ENCODE results near the gene RPL31.
A peak's percentile ranks its signal among the peaks of the same experiment; 100 is the strongest.

The RPL31 gene

DNA sequence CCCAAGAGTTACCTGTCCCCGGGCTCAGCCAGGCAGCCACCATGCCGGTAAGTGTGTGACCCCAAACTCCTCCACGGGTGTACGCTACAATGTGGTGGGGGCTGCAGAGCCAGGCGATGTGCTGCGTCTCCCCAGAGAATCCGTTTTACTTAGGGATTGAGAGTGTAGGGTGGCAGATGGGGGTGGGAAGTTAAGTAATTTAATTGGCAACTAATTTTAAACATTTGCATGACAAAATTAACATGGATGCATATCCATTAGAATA, 26.6 kb upstream of the RPL31 start:
- DNase-seq (ENCODE audit: low read depth): no peak

DNA sequence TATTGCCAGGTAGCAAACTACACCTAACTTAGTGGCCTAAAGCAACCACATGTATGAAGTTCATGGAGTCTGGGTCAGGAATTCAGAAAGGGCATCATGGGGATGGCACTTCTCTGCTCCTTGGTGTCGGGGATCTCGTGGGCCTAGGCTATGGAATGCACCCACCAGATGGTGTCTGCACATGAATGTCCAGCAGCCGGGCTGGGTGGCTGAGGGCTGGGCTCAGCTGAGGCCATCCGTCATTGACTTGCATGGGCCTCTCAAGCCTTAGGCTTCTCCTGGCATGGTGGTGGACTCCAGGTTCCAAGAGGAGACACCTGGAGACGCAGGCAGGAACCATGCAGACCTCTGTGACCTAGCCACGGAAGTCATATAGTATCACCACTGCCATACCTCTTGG, 26.0 kb upstream of the RPL31 start:
- no peak for DNase-seq (ENCODE audit: low read depth)

DNA sequence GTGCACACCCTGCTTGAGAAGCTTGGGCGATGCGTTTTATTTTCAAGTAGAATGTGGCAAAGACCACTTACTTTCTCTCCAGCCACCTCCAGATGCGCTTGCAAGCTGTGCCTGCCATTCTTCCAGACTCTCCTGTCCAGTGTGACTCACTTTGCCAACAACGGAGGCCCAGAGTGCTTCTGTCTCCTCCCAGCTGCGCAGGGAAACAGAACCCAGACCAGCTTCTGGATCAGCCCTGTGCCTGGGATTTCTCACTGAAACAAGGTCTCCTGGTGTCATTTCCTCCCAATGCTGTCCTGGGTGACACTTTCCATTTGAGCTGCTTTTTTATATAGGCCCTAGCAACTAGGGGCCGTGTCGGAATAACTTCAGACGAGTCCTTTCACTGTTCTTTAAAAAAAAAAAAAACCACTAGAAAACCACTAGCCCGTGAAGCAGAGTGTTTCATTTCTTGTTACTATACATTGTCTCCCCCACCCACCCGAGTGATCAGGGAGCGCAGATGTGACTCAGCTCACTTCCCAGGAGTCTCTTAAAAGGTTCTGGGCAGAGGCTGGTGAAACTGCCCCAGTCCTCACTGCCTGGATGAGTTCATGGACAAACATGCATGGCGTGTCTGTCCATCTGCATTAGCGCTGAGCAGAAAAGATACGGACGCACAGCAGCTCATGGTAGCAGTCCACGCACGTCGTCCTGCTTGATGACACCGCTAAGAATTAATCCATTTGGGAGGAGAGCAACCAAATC, 25.3 kb upstream of the RPL31 start:
- DNase-seq (ENCODE audit: low read depth): no peak

DNA sequence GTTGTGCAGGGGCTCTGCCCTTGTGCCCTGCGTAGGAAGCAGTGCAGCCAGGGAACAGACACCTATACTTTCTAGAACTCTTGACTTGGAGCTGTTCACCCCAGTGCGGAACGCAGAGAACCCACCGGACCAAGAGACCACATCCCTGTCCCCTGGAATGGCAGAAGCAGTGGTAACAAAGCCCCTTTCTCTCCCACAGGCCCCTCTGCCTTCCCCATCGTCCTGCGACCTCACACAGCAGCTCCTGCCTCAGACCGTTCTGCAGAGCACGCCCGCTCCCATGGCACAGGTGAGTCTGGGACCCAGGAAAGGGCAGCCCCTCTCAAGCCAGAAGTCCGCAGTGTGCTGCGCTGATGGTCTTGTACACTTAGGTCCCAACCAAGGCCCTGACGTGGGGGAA, 24.6 kb upstream of the RPL31 start:
- DNase-seq (ENCODE audit: low read depth): no peak

DNA sequence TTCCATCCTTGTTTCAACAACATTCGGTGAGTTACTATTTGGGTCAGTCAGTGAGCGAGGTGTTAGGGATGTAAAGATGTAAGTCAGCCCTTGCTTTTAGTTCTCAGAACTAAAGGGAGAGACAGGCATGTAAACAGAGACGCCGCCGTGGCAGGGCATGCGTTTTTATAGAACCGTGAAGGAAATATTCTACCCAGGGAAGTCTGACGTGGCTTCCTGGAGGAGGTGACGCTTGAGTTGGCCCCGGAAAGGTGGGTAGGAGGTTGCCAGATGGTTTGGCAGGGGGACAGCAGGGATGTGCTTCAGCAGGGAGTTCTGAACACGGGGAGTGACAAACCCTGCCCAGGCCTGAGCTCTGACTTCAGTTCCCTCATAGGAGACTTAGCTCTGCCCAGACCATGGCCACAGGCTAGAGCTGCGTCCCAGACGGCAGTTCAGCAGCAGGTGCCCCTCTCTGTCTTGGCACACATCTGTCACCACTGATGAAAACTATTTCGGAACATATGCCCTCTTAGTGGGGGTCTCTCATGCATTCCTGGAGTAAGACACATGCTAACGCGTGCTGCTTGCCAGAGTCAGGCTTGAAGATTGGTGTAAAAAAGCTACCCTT, 23.4 kb upstream of the RPL31 start:
- DNase-seq (ENCODE audit: low read depth): no peak

DNA sequence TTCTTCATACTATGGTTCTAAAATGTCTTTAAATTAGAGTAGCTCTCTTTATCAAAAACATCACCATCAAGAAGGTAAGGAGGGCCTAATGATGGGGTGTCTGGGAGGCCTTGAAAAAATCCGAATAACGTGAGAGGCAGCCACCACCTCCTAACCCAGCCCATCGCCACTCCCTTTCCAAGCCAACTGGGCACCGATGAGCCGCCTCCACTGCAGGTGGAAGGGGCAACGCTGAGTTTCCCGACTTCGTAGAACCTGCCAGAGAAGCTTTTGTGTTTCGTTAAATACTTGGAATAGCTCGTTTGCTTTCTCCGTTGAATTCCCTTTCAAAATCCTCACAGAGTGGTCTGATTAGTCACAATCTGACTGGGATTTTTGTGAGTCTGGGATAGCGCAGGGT, 22.0 kb upstream of the RPL31 start:
- DNase-seq (ENCODE audit: low read depth): no peak

DNA sequence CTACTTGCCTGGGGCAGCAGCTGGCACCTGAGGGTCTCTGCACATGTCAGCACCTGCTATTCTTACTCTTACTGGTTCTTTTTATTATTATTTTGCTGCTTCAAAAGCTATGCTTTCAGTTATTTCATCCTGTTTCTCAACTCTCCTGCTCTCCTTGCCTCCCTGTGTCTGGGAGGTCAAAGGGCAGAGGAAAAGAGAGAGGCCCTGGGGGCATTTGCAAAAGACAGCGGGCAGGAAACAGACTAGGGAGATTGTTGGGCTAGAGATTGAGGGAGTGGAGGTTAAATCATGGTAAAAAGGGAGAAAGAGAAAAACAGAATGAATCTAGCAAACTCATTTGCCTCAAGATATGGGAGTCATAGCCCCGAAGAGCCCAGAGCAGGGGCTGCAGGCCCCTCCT, 21.1 kb upstream of the RPL31 start:
- DNase-seq (ENCODE audit: low read depth): no peak

DNA sequence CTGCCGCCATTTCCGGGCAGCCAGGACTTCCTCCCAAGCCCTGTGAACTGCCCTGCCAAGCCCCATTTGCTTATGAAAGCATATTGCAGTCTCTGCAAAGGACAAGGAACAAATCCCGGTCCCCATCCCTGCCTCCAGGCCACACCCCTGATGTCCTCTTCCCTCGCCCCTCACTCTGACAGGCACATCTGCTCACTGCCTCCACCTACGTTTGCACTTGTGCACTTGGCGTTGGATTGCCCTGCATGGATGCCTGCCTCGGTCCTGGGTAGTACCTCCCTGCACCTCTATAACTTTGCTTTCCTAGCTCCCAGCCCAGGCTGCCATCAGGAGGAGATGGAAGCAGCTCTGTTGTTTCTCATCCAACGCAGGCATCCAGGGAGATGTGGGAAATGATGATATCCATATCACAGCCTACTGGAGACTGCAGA, 19.6 kb upstream of the RPL31 start:
- no peak for DNase-seq (ENCODE audit: low read depth)

DNA sequence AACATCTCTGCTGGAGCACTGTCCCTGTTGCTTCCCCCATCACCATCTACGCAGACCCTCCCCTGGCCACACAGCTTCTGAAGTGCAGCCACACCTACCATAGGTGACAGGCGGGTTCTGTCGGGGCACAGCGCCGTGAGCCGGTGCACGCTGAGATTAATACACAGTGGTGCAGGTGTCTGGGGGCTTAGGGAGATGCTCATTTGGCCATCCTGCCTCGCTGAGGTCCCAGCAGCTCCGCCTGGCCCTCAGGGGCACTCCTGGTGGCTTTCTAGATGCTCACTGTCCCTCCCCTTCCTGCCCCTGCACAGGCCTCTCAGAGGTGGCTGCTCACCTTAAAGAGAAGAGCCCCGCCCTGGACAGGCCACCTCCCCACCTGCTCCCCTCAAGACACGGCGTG, 18.9 kb upstream of the RPL31 start:
- DNase-seq (ENCODE audit: low read depth): no peak

DNA sequence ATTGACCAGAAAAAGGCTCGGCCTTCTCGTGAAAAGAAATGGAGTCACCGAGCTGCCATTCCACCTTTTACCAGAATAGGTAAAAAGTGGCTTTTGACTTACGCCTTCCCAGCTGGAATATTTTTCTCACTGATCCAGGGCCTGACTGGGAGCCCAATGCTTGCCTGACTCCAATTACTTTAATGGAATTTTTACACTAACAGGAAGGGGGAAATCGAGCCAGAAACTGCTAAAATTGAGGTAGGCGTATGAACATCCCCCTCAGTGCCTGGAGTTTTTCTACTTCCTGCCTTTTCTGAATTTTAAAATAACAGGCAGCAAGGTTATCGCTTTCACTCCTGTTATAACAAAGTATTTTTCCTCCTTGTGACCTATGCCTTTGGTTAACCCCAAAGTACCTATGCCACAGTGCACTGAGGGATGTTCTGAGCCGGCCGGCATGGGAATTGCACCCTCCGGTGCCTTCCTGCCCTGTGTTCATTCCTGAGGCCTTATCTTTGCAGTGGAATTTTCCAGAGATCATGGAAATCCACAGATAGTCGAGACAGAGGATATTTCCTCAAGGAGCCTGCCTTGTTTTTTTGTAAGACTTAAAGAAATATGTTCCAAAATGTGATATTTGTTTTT, 18.3 kb upstream of the RPL31 start:
- no peak for DNase-seq (ENCODE audit: low read depth)

DNA sequence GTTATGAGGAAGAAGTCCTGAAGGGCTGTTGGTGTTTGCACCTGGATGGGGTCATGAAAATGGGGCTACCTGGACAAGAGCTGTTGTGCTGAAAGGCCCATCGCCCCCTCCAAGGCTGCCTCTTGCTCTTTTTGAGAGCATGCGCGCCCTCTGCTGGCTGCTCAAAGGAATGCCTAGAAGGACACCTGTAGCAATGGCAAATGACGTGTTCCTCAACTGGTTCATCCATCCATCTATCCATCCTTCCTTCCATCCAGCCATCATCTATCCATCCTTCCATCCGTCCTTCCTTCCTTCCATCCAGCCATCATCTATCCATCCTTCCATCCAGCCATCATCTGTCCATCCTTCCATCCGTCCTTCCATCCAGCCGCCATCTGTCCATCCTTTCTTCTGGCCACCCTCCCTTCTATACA, 17.2 kb upstream of the RPL31 start:
- DNase-seq (ENCODE audit: low read depth): peak; percentile 56

DNA sequence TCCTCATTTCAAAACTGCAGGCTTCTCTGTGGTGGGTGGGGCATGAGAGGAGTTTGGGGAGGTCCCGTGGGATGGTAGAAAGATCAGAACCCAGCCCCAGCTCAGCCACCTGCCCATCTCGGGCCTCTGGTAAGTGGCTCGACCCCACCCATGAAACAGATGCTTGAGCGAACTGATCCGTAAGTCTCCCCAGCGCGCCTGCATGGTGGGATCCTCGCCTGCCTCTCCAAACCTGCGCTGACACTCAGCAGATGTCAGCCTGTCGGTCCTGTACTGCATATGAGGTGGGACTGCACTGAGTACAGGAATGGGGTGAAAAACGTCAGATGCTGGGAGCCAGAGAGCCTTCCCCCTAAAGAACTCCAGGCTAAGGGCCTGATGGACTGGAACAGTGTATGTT, 15.9 kb upstream of the RPL31 start:
- no peak for DNase-seq (ENCODE audit: low read depth)

DNA sequence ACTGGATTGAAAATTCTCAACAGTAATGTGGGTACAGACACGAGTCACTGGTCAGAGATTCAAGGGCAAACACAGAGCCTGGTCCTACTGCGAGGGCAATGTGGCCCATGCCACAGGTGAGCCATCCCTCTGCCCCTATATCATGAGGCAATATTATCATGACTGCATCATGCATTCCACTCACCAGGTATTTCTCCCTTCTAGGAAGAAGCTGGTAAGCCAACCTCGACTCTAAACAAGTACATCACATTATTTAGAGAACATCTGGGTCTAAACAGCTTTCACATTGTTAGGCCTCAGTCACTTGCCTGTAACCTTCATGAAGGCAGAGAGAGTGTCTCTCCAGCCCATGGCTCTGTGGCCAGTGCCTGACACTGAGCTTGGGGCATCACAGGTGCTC, 14.6 kb upstream of the RPL31 start:
- no peak for DNase-seq (ENCODE audit: low read depth)

DNA sequence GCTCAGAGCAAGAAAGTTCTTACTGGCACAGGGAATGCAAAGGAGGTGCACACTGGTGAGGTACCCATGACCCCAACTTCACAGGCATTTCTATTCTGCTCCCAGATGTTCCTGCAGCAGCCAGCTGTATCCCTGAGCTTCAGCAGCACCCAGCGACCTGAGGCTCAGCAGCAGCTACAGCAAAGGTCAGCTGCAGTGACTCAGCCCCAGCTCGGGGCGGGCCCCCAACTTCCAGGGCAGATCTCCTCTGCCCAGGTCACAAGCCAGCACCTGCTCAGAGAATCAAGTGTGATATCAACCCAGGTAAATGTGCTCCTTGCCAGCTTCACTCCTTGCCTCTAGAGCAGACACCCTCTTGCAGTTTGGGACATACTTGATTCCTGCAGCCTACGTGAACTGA, 14.1 kb upstream of the RPL31 start:
- DNase-seq (ENCODE audit: low read depth): no peak

DNA sequence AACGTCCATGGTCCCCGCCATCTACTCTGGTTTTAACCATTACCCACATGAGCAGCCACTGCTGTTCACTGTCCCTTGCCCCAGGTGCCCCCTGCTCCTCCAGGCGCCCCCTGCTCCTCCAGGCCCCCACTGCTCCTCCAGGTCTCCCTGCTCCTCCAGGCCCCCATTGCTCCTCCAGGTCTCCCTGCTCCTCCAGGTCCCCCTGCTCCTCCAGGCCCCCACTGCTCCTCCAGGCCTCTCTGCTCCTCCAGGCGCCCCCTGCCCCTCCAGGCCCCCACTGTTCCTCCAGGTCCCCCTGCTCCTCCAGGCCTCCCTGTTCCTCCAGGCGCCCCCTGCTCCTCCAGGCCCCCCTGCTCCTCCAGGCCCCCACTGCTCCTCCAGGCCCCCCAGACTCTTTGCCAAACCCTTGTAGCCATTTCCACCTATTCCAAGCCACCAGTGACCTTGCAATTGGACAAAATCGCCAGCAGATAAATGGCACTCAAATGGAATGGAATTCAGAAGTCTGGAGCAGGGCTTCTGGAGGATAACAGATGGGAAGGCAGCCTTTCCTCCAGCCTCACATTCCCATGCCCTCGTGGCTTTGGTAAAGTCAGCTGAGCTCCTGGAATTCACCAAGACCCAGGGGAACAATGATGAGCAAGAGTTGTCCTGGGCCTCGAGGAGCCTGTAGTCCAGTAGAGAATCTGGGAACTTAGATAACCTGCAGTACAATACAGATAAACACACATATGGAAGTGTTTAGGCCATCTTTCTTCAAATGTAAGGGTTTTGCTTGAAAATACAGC, 13.3 kb upstream of the RPL31 start:
- DNase-seq (ENCODE audit: low read depth): no peak

DNA sequence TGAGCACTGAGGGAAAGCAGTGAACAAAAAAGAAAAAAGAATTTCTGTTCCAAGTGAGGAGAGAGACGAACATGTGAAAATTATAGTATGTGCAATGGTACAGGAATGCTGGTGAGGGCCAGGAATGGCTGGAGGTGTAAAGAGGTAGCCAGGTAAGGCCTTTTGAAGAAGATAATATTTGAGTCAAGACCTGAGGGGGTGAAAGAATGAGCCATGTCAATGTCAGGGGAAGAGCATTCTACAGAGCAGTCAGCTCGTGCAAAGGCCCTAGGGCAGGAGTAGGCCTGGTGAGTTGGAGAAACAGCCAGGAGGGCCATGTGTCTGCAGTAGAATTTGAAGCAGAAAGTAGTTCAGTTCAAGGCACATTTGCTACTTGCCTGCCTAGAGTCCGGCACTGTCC, 12.4 kb upstream of the RPL31 start:
- DNase-seq (ENCODE audit: low read depth): no peak

DNA sequence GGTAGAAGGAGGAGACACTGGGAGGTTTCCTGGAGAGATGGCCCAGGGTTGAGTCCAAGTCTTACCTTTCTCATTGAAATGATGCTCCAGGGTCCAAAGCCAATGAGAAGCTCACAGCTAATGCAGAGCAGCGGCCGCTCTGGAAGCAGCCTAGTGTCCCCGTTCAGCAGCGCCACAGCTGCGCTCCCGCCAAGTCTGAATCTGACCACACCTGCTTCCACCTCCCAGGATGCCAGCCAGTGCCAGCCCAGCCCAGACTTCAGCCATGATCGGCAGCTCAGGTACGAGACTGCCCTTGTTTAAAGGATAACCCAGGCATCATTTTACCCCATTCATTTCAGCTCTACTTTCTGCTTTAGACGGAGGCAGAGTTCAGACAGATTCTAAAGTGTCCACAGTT, 11.9 kb upstream of the RPL31 start:
- DNase-seq (ENCODE audit: low read depth): no peak

DNA sequence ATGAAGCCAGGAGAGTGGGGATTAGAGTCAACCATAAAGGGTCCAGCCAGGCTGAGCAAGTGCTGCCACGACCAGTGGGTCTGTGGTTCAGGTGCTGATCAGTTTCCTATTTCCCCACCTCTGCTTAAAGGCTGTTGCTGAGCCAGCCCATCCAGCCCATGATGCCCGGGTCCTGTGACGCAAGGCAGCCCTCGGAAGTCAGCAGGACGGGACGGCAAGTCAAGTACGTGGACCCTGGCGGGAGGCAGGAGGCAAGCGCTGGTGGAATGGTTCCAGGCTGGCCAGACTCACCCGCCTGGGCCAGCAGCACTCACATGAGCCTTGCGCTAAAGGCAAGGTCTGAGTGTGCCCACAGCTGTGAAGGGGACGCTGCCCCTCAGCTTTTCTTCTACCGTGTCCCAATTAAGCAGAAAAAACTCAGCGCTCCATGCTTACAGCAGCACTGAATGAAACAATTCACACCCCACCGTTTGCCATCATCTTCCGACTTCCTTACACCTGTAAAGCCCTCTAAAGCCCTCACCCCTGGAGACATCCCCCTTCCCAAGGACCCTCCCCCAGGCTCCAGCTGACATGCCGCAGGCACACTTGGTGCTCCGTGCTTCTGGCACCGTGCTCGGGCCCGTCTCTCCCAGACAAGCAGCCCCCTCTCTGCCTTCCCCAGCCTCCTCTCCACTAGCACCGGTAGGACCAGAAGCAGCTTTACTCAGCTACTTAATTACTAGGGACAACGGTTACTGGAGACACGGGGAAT, 11.3 kb upstream of the RPL31 start:
- DNase-seq (ENCODE audit: low read depth): no peak

DNA sequence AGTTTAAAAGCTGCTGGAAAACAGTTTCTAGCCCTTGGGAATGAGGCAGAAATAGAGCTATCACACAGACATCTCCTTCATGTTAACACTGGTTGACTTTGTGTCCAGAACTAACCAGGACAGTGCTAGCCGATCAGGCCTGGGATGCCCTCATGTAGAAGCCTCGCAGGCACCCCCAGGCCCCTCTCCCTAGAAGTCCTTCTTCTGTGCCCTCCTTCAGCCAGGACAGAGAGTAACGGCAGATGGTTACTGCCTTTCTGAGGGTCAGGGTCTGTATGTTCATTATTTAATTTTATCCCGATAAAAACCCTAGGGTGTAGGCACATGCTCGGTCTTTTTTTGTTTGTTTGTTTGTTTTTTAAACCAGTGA, 10.7 kb upstream of the RPL31 start:
- DNase-seq (ENCODE audit: low read depth): no peak

DNA sequence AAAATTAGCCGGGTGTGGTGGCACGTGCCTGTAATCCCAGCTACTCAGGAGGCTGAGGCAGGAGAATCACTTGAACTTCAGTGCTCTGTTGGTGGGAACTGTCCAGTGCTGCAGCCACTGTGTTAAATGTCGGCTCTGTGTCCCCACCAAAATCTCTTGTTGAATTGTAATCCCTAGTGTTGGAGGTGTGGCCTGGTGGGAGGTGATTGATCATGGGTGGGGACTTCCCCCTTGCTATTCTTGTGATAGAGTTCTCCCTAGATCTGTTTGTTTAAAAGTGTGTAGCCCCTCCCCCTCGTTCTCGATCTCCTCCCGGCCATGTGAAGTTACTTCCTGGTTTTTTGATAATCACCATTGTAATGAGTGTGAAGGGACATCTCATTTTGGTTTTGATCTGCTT, 9.8 kb upstream of the RPL31 start:
- DNase-seq (ENCODE audit: low read depth): no peak

DNA sequence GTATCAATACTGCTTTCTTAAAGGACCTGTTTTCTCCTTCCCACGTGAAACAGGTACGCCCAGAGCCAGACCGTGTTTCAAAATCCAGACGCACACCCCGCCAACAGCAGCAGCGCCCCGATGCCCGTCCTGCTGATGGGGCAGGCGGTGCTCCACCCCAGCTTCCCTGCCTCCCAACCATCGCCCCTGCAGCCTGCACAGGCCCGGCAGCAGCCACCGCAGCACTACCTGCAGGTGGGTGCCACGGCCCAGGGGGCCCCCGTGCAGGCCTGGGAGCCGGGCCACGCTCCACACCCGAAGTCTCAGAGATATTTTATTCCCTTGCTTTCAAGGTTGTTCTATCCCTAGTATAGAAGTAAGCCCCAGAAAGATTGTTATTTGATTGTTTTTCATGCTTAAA, 8.8 kb upstream of the RPL31 start:
- DNase-seq (ENCODE audit: low read depth): no peak

DNA sequence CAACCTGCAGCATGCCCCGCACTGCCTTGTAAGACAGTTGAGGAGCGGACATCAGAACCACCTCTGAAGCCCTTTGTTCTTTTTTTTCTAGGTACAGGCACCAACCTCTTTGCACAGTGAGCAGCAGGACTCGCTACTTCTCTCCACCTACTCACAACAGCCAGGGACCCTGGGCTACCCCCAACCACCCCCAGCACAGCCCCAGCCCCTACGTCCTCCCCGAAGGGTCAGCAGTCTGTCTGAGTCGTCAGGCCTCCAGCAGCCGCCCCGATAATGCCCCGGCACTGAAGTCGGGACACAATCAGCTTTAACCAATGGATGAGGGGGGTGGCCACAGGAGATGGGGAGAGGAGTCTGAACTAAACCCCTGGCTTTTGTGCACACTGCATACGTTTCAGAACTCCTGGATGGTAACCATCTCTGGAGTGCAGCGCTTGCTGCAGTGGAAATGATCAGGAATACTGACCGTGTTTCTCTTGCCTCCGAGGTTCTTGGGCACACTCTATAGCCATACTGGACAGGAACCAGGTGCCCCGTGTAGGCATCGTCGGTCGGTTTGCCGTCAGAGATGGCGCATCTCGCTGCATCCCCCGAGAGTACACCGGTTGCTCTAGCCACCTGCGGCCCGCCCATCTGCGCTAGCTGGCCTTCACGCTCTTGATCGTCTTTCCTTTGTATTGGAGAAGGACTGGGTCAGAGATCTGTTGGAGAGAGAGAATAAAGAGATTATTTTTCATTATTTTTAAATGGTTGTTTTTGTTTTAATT, 6.6 kb upstream of the RPL31 start:
- DNase-seq (ENCODE audit: low read depth): no peak

Data from stimulated activated CD8-positive, alpha-beta memory T cell treated with anti-CD3 and anti-CD28 coated beads, Interleukin-7, amount 100 ng/mL, for 24 hours (primary cell).